Right lobe of liver (tissue), 4 donors: Measurements from ENCODE around the gene ZC3HAV1.
"Not testable (repeated sequence)": the region's sequence is repeated elsewhere in the genome, so short reads cannot be mapped to it uniquely, and the experiment has no call there.

Experiments
- CTCF ChIP-seq, 4 donors: fragments of 200-600 bp in 3 of 4; fragments of 450-650 bp in 1 of 4; IDR thresholded peaks; one replicate each; pipeline versions ENCODE4 v1.5.1 to v1.8.0; 2016 to 2022; ENCODE audit warnings: antibody characterized with exemption in 4 of 4, mild to moderate bottlenecking in 2 of 4
- POLR2A ChIP-seq: fragments of 450-650 bp; IDR thresholded peaks from one replicate; pipeline ENCODE4 v1.6.1; 2017; ENCODE audit warnings: antibody characterized with exemption, mild to moderate bottlenecking
- donor health status: DM: no; HTN: no; CAD: no.
- donor health status: DM: no; HTN: no; CAD: no.
- donor health status: DM: no; HTN: yes; CAD: no.

- TF ChIP-seq POLR2A; CTCF (IDR thresholded peaks at IDR 0.05): not testable (repeated sequence)
Observed at GRCh38 chr7:139093512-139093911, 16.0 kb downstream of the ZC3HAV1 start.
